Measurements from ENCODE around the gene RSPRY1.

DNA sequence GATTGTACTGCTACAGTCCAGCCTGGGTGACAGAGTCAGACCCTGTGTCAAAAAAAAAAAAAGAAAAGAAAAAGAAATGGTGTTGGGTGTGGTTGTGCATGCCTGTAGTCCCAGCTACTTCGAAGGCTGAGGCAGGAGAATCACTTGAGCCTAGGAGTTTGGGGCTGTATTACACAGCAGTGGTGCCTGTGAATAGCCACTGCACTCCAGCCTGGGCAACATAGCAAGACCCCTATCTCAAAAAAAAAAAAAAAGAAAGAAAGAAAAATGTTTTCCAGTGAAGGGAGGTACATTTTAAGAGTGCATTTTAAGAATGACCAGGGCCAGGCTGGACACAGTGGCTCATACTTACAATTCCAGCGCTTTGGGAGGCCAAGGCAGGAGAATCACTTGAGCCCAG lies 65.2 kb downstream of the RSPRY1 start:
- TF ChIP-seq GATA3 (IDR thresholded peaks at IDR 0.05; ENCODE audit: low read depth, low read length) (no peak), GATA2 (IDR thresholded peaks at IDR 0.05; ENCODE audit: low read depth, low read length) (no peak)
